ENCODE data around the gene EEA1. TPM values are rescaled to one million over a fixed set of nuclear protein-coding genes. Genes with fewer than 3 reads are reported as not detected.

Gene EEA1
- total and polyA plus RNA-seq, 2 of the 8 experiments (the other 6 are each of a cell fraction or from before 2014, with no cell fraction given), result 1.0 to 18.8 TPM

DNA sequence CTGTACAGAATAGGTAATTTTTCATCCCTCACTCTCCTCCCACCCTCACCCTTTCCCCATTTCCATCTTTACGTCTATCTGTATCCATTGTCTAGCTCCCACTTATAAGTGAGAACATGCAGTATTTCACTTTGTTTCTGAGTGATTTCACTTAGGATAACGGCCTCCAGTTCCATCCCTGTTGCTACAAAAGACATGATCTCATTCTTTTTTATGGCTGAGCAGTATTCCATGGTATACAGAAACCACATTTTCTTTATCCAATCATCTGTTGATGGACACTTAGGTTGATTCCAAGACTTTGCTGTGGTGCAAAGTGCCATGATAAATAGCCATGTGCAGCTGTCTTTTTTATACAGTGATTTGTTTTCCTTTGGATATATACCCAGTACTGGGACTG lies 16.4 kb downstream of the EEA1 start:
- no peak overlapping the region for H3K4me3 ChIP-seq (ENCODE audit: extremely low read depth in 1 of 4, insufficient read depth in 2 of 4, low read depth in 3 of 4, low read length in 4 of 4)
- no peak overlapping the region for H2BK12ac ChIP-seq (ENCODE audit: low read depth, low read length)
- H2AK5ac ChIP-seq (ENCODE audit: low read depth, low read length), result no peak overlapping the region
- H3K27ac ChIP-seq (ENCODE audit: low read depth, low read length), result no peak overlapping the region
- no peaks in the 10 kb centered on the region for H4K20me1 ChIP-seq (replicated peaks in 1 of 2; ENCODE audit: control insufficient read depth in 1 of 2, insufficient read depth in 2 of 2, low read length in 2 of 2)
- no peak overlapping the region for H3K9ac ChIP-seq (replicated peaks in 1 of 4; ENCODE audit: extremely low read depth in 1 of 4, low read depth in 3 of 4, low read length in 3 of 4)
- H3K56ac ChIP-seq (replicated peaks; ENCODE audit: insufficient read length, low read depth, low read length), result no peak overlapping the region
- H3K27me3 ChIP-seq (replicated peaks in 1 of 4; ENCODE audit: control insufficient read depth in 3 of 4, extremely low read depth in 1 of 4, insufficient read depth in 3 of 4, low read length in 3 of 4), result no peaks in the 10 kb centered on the region
- peaks cover 0 to 4% (median 0%) of the 10 kb centered on the region in 4 experiments; a peak in 1 of 8 replicates for H3K36me3 ChIP-seq (ENCODE audit: control insufficient read depth in 2 of 4, insufficient read depth in 4 of 4, low read length in 3 of 4)
- no peak overlapping the region for H4K5ac ChIP-seq (ENCODE audit: insufficient read length, low read depth, low read length)
- peaks cover 2% of the 10 kb centered on the region; the same call in 1 of the 2 replicates for H3K23me2 ChIP-seq (ENCODE audit: low read depth, low read length)
- no peak overlapping the region for H3K23ac ChIP-seq (ENCODE audit: insufficient read length)
- no peak overlapping the region for H4K8ac ChIP-seq (ENCODE audit: extremely low read depth, insufficient read depth, low read length)
- H3K4ac ChIP-seq (replicated peaks; ENCODE audit: insufficient read length, low read depth, low read length), result no peak overlapping the region
- no peak overlapping the region for H2BK120ac ChIP-seq (replicated peaks; ENCODE audit: low read depth, low read length)
- CTCF ChIA-PET (ENCODE audit: partially characterized antibody), result no interaction called here
- FAIRE-seq (no peak), DNase-seq (ENCODE audit: low read depth in 1 of 2, low spot score in 2 of 2) (no peak)
- peaks cover 4 to 11% of the 10 kb centered on the region in 2 experiments; a peak in 3 of 4 replicates for H3K9me3 ChIP-seq (ENCODE audit: insufficient read depth in 2 of 2, low read depth in 1 of 2, low read length in 1 of 2)
- H3K18ac ChIP-seq (ENCODE audit: extremely low read depth, low read length), result no peak overlapping the region
- H3K79me2 ChIP-seq (ENCODE audit: control insufficient read depth in 1 of 2, insufficient read depth in 2 of 2, low read length in 2 of 2), result peaks cover 0 to 46% of the 10 kb centered on the region in 2 experiments; a peak in 3 of 4 replicates
- no peak overlapping the region for H2BK20ac ChIP-seq (ENCODE audit: low read length)
- H4K91ac ChIP-seq (replicated peaks; ENCODE audit: insufficient read length, low read length), result no peak overlapping the region
- H3K79me1 ChIP-seq (ENCODE audit: low read depth, low read length), result no peaks in the 10 kb centered on the region
- no peak overlapping the region for H3K4me2 ChIP-seq (ENCODE audit: insufficient read depth in 1 of 2, low read depth in 2 of 2, low read length in 2 of 2)
- H2BK5ac ChIP-seq (ENCODE audit: low read depth, low read length), result no peak overlapping the region
- POLR2A ChIA-PET (ENCODE audit: partially characterized antibody), result no interaction called here
- H2BK15ac ChIP-seq (ENCODE audit: low read length), result no peak overlapping the region
- no peaks in the 10 kb centered on the region for H3K4me1 ChIP-seq (replicated peaks in 1 of 4; ENCODE audit: control insufficient read depth in 3 of 4, insufficient read depth in 4 of 4, low read length in 3 of 4)
- H2AFZ ChIP-seq (ENCODE audit: low read length), result no peak overlapping the region
- no peak overlapping the region for H3K14ac ChIP-seq (ENCODE audit: insufficient read length)
- 90% methylated on average over 2 of the region's 2 CpGs; no CpG with 5 or more reads in 1 of the 2 experiments for WGBS, 2 experiments (ENCODE audit: extremely low coverage in 1 of 2, insufficient coverage in 1 of 2, insufficient read length in 1 of 2, insufficient replicate concordance in 2 of 2, low coverage in 1 of 2, low lambda C conversion rate in 2 of 2, missing lambda C conversion rate in 1 of 2)

Data from H1 (cell line).